Breast epithelium (tissue), 3 donors: Measurements from ENCODE around the gene SSTR1.

Experiments used
- CTCF ChIP-seq, 3 donors: fragments of 450-650 bp; IDR thresholded peaks; one replicate each; pipeline ENCODE4 v1.5.1; 2016 to 2017; ENCODE audit warnings: antibody characterized with exemption in 3 of 3, mild to moderate bottlenecking in 3 of 3, moderate library complexity in 3 of 3
- POLR2A ChIP-seq: fragments of 450-650 bp; IDR thresholded peaks from one replicate; pipeline ENCODE4 v1.6.1; 2016; ENCODE audit warnings: antibody characterized with exemption, mild to moderate bottlenecking, moderate library complexity

- no peak for TF ChIP-seq CTCF (IDR thresholded peaks at IDR 0.05)
- no peak for TF ChIP-seq POLR2A
Observed at GRCh38 chr14:38238878-38239277, 31.2 kb downstream of the SSTR1 start.
